ENCODE measurements around the gene NCAN. TPM values are rescaled to one million over a fixed set of nuclear protein-coding genes. Genes with fewer than 3 reads are reported as not detected.

NCAN gene
- total RNA-seq, 1 experiment from 2014 or later: not detected

GRCh38 chr19:19258589-19259338, 47.0 kb downstream of the NCAN start:
- Histone ChIP-seq H3K4me3 (ENCODE audit: low read depth, low read length) (no peak overlapping the region), H3K4me1 (no peaks in the 10 kb centered on the region), H3K36me3 (ENCODE audit: control insufficient read depth, insufficient read depth, low read length) (no peaks in the 10 kb centered on the region), H3K9me3 (no peaks in the 10 kb centered on the region; the same call in 1 of the 2 replicates), H3K27me3 (replicated peaks; ENCODE audit: control insufficient read depth, insufficient read depth, low read length) (no peaks in the 10 kb centered on the region)
- no peak for DNase-seq
- H3K36me3 Mint-ChIP-seq (ENCODE audit: insufficient read depth, unreplicated experiment): peaks cover 9% of the 10 kb centered on the region
- H3K4me3 Mint-ChIP-seq (ENCODE audit: unreplicated experiment): no peak overlapping the region
- ChIA-PET CTCF (no interaction called here), POLR2A (no interaction called here)
- BruUV-seq (replicated peaks): no TSS peak
- peaks cover 9% of the 10 kb centered on the region for H3K27me3 Mint-ChIP-seq (ENCODE audit: insufficient read depth, unreplicated experiment)
- no peaks in the 10 kb centered on the region for H3K9me3 Mint-ChIP-seq (ENCODE audit: unreplicated experiment)
- H3K4me1 Mint-ChIP-seq (ENCODE audit: low read depth, unreplicated experiment): peaks cover 8% of the 10 kb centered on the region
- intact Hi-C loops (cut with micrococcal nuclease; ENCODE audit: unreplicated experiment): no loop called here
- TF ChIP-seq CTCF (IDR thresholded peaks at IDR 0.05; ENCODE audit: insufficient read depth in 1 of 2, low read depth in 1 of 2, low read length in 1 of 2, severe bottlenecking in 1 of 2, unreplicated experiment in 1 of 2): no peak
- H3K27ac Mint-ChIP-seq (ENCODE audit: unreplicated experiment): no peak overlapping the region

- DNase-seq: no peak
- H3K36me3 ChIP-seq (ENCODE audit: control insufficient read depth, insufficient read depth, low read length): no peaks in the 10 kb centered on the region
- H3K4me3 ChIP-seq (ENCODE audit: low read depth, low read length): no peak overlapping the region
- no peak overlapping the region for H3K27ac Mint-ChIP-seq (ENCODE audit: unreplicated experiment)
- no peaks in the 10 kb centered on the region for H3K27me3 ChIP-seq (replicated peaks; ENCODE audit: control insufficient read depth, insufficient read depth, low read length)
- no peaks in the 10 kb centered on the region for H3K9me3 Mint-ChIP-seq (ENCODE audit: unreplicated experiment)
- no TSS peak for BruUV-seq (replicated peaks)
- H3K4me1 ChIP-seq: no peaks in the 10 kb centered on the region
- peaks cover 8% of the 10 kb centered on the region for H3K4me1 Mint-ChIP-seq (ENCODE audit: low read depth, unreplicated experiment)
- H3K27me3 Mint-ChIP-seq (ENCODE audit: insufficient read depth, unreplicated experiment): peaks cover 9% of the 10 kb centered on the region
- H3K4me3 Mint-ChIP-seq (ENCODE audit: unreplicated experiment): no peak overlapping the region
- H3K36me3 Mint-ChIP-seq (ENCODE audit: insufficient read depth, unreplicated experiment): peaks cover 9% of the 10 kb centered on the region
- CTCF ChIA-PET: no interaction called here
- intact Hi-C loops (cut with micrococcal nuclease; ENCODE audit: unreplicated experiment): no loop called here
- no peaks in the 10 kb centered on the region; the same call in 1 of the 2 replicates for H3K9me3 ChIP-seq
- TF ChIP-seq CTCF (IDR thresholded peaks at IDR 0.05; ENCODE audit: insufficient read depth in 1 of 2, low read depth in 1 of 2, low read length in 1 of 2, severe bottlenecking in 1 of 2, unreplicated experiment in 1 of 2): no peak
- POLR2A ChIA-PET: no interaction called here
Observed at GRCh38 chr19:19259741-19260140, 48.0 kb downstream of the NCAN start.

GRCh38 chr19:19260417-19261214, 48.9 kb downstream of the NCAN start:
- Histone ChIP-seq H3K4me3 (ENCODE audit: low read depth, low read length) (no peak overlapping the region), H3K4me1 (no peaks in the 10 kb centered on the region), H3K36me3 (ENCODE audit: control insufficient read depth, insufficient read depth, low read length) (no peaks in the 10 kb centered on the region), H3K27me3 (replicated peaks; ENCODE audit: control insufficient read depth, insufficient read depth, low read length) (no peaks in the 10 kb centered on the region), H3K9me3 (no peaks in the 10 kb centered on the region; the same call in 1 of the 2 replicates)
- ChIA-PET CTCF (no interaction called here), POLR2A (no interaction called here)
- no peak for DNase-seq
- no peaks in the 10 kb centered on the region for H3K9me3 Mint-ChIP-seq (ENCODE audit: unreplicated experiment)
- H3K27me3 Mint-ChIP-seq (ENCODE audit: insufficient read depth, unreplicated experiment): peaks cover 7% of the 10 kb centered on the region
- BruUV-seq (replicated peaks): no TSS peak
- no peak for TF ChIP-seq CTCF (IDR thresholded peaks at IDR 0.05; ENCODE audit: insufficient read depth in 1 of 2, low read depth in 1 of 2, low read length in 1 of 2, severe bottlenecking in 1 of 2, unreplicated experiment in 1 of 2)
- no peak overlapping the region for H3K27ac Mint-ChIP-seq (ENCODE audit: unreplicated experiment)
- peaks cover 9% of the 10 kb centered on the region for H3K36me3 Mint-ChIP-seq (ENCODE audit: insufficient read depth, unreplicated experiment)
- H3K4me3 Mint-ChIP-seq (ENCODE audit: unreplicated experiment): no peak overlapping the region
- H3K4me1 Mint-ChIP-seq (ENCODE audit: low read depth, unreplicated experiment): peaks cover 8% of the 10 kb centered on the region
- intact Hi-C loops (cut with micrococcal nuclease; ENCODE audit: unreplicated experiment): no loop called here
